CD14-positive monocyte (primary cell): ENCODE data around the gene KRT75. TPM values are rescaled to one million over a fixed set of nuclear protein-coding genes. Genes with fewer than 3 reads are reported as not detected.

Experiments
- DNase-seq, 3 donors: peaks; one replicate each; pipeline ENCODE4 v3.0.0-alpha.2; 2011 to 2022
- H2AFZ ChIP-seq: 2 replicates; pipeline ENCODE4 v1.6.0; 2012; ENCODE audit warnings: mild to moderate bottlenecking, low read depth, low read length, inconsistent platforms; ENCODE audit not compliant: insufficient read depth, poor library complexity, severe bottlenecking
- H3K27ac ChIP-seq, 2 donors: 1 replicate in 1 of 2; 2 replicates in 1 of 2; pipeline ENCODE4 v1.5.1; 2012 to 2013; ENCODE audit warnings: low read length in 2 of 2, control low read depth in 1 of 2, inconsistent platforms in 1 of 2, low read depth in 1 of 2, mild to moderate bottlenecking in 1 of 2
- H3K27me3 ChIP-seq, 2 donors: one replicate each; pipeline versions ENCODE4 v1.6.0 to v1.6.1; 2011 to 2013; ENCODE audit warnings: low read length in 2 of 2; ENCODE audit not compliant: control insufficient read depth in 2 of 2, insufficient read depth in 2 of 2
- H3K36me3 ChIP-seq, 2 donors: replicated peaks in 1 of 2; 1 replicate in 1 of 2; 2 replicates in 1 of 2; pipeline versions ENCODE4 v1.5.1 to v1.6.1; 2012 to 2013; ENCODE audit warnings: low read length in 2 of 2, control low read depth in 1 of 2, inconsistent platforms in 1 of 2, mild to moderate bottlenecking in 1 of 2; ENCODE audit not compliant: insufficient read depth in 2 of 2, control insufficient read depth in 1 of 2
- H3K4me1 ChIP-seq, 2 donors: 1 replicate in 1 of 2; 2 replicates in 1 of 2; pipeline versions ENCODE4 v1.5.1 to v1.6.1; 2012 to 2013; ENCODE audit warnings: low read length in 2 of 2, control low read depth in 1 of 2, inconsistent platforms in 1 of 2, mild to moderate bottlenecking in 1 of 2, moderate library complexity in 1 of 2; ENCODE audit not compliant: insufficient read depth in 2 of 2, control insufficient read depth in 1 of 2
- H3K4me2 ChIP-seq: replicated peaks from 2 replicates; pipeline ENCODE3; 2012; ENCODE audit warnings: low read length, moderate library complexity, mild to moderate bottlenecking; ENCODE audit not compliant: poor library complexity, severe bottlenecking; ENCODE audit errors: extremely low read depth
- H3K4me3 ChIP-seq, 3 experiments: fragments of 200-600 bp in 1 of 3; sonication (generic) in 1 of 3; replicated peaks in 1 of 3; 1 replicate in 2 of 3; 2 replicates in 1 of 3; pipeline ENCODE4 v1.5.1; 2011 to 2013; ENCODE audit warnings: low read length in 3 of 3, mild to moderate bottlenecking in 3 of 3, control low read depth in 2 of 3, low read depth in 2 of 3, inconsistent platforms in 1 of 3, moderate library complexity in 1 of 3
- H3K79me2 ChIP-seq: 2 replicates; pipeline ENCODE4 v1.6.0; 2012; ENCODE audit warnings: mild to moderate bottlenecking, control low read depth, inconsistent platforms, low read length, moderate library complexity; ENCODE audit not compliant: insufficient read depth
- H3K9ac ChIP-seq: 2 replicates; pipeline ENCODE4 v1.6.0; 2017; ENCODE audit warnings: low read length, mild to moderate bottlenecking; ENCODE audit not compliant: insufficient read depth, poor library complexity, severe bottlenecking
- H3K9me3 ChIP-seq, 2 donors: replicated peaks in 1 of 2; 1 replicate in 1 of 2; 2 replicates in 1 of 2; pipeline versions ENCODE4 v1.5.1 to v1.6.1; 2012 to 2013; ENCODE audit warnings: low read length in 2 of 2, control low read depth in 1 of 2; ENCODE audit not compliant: control insufficient read depth in 1 of 2, insufficient read depth in 1 of 2
- H4K20me1 ChIP-seq: 2 replicates; pipeline ENCODE4 v1.6.0; 2012; ENCODE audit warnings: mild to moderate bottlenecking, low read length, control low read depth, moderate library complexity; ENCODE audit not compliant: insufficient read depth
- H3K27ac Mint-ChIP-seq, 7 donors: one replicate each; pipeline ENCODE4 v1.8.0; 2020; ENCODE audit warnings: mild to moderate bottlenecking in 7 of 7, mixed read lengths in 7 of 7, moderate library complexity in 6 of 7, inconsistent platforms in 2 of 7
- H3K27me3 Mint-ChIP-seq, 3 donors: one replicate each; pipeline ENCODE4 v1.8.0; 2021 to 2022; ENCODE audit warnings: low read depth in 3 of 3, mild to moderate bottlenecking in 3 of 3, mixed read lengths in 3 of 3, moderate library complexity in 3 of 3, inconsistent platforms in 1 of 3
- H3K36me3 Mint-ChIP-seq, 2 donors: one replicate each; pipeline ENCODE4 v1.8.0; 2020; ENCODE audit warnings: mixed read lengths in 2 of 2, inconsistent platforms in 1 of 2, mild to moderate bottlenecking in 1 of 2
- H3K4me1 Mint-ChIP-seq: one replicate; pipeline ENCODE4 v1.8.0; 2020; ENCODE audit warnings: mild to moderate bottlenecking, mixed read lengths
- H3K4me3 Mint-ChIP-seq, 2 donors: one replicate each; pipeline ENCODE4 v1.8.0; 2020; ENCODE audit warnings: mild to moderate bottlenecking in 2 of 2, mixed read lengths in 2 of 2, moderate library complexity in 1 of 2
- H3K9me3 Mint-ChIP-seq, 7 donors: one replicate each; pipeline ENCODE4 v1.8.0; 2020 to 2022; ENCODE audit warnings: mixed read lengths in 7 of 7, mild to moderate bottlenecking in 6 of 7, moderate library complexity in 6 of 7, inconsistent platforms in 2 of 7
- WGBS: methylation state at CpG from one replicate; pipeline ENCODE4 v1.1.5; 2013; ENCODE audit warnings: missing lambda C conversion rate; ENCODE audit not compliant: insufficient coverage; 5-methylcytosine and 5-hydroxymethylcytosine counted together
- intact Hi-C, 2 donors: fragments of 100-400 bp; cut with micrococcal nuclease; formaldehyde crosslinking; loops; one replicate each; pipeline versions ENCODE4 v1.15.0 to v1.15.1; 2023
- polyA plus RNA-seq, 3 donors: library from polyadenylated mRNA; depleted of rRNA in 1 of 3; unstranded in 2 of 3; stranded (reverse) in 1 of 3; fragments of 300-500 nt in 2 of 3; fragments of >200 nt in 1 of 3; fragmentation: Illumina TruSeq in 2 of 3; gene quantifications; 1 replicate in 2 of 3; 2 replicates in 1 of 3; pipeline ENCODE4 v1.2.3, GENCODE V29; 2012 to 2021
- TF ChIP-seq, protein P1 (sequence below): fragments of 200-600 bp; IDR thresholded peaks from one replicate; pipeline ENCODE4 v1.8.0; 2022; ENCODE audit warnings: antibody characterized with exemption, mild to moderate bottlenecking

The KRT75 gene
- polyA plus RNA-seq, 3 donors, result not detected

DNA sequence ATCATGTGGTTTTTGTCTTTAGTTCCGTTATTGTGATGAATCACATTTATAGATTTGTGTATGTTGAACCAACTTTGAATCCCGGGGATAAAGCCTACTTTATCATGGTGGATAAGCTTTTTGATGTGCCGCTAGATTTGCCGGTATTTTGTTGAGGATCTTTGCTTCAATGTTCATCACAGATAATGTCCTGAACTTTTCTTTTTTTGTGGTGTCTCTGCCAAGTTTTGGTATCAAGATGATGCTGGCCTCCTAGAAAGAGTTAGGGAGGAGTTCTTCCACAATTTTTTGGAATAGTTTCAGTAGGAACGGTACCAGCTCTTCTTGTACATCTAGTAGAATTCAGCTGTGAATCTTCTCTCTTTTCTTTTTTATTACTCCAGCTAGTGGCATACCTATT is 24.7 kb upstream of the KRT75 start:
- Histone ChIP-seq H3K79me2 (no peaks in the 10 kb centered on the region), H3K27ac (no peak overlapping the region), H2AFZ (no peak overlapping the region), H3K36me3 (no peaks in the 10 kb centered on the region), H3K9ac (no peak overlapping the region), H4K20me1 (no peaks in the 10 kb centered on the region), H3K4me3 (no peak overlapping the region), H3K9me3 (no peaks in the 10 kb centered on the region), H3K4me1 (no peaks in the 10 kb centered on the region), H3K4me2 (no peak overlapping the region), H3K27me3 (peaks cover 3% of the 10 kb centered on the region in 2 donors)
- H3K27me3 Mint-ChIP-seq, result peaks cover 2 to 19% (median 13%) of the 10 kb centered on the region in 3 donors
- DNase-seq, result no peak
- no peak overlapping the region for H3K27ac Mint-ChIP-seq
- peaks cover 0 to 3% (median 0%) of the 10 kb centered on the region in 7 donors for H3K9me3 Mint-ChIP-seq
- no peak overlapping the region for H3K4me3 Mint-ChIP-seq
- intact Hi-C loops, result no loop called here
- no peaks in the 10 kb centered on the region for H3K36me3 Mint-ChIP-seq
- no peaks in the 10 kb centered on the region for H3K4me1 Mint-ChIP-seq
- 95% methylated on average over 3 of the region's 5 CpGs for WGBS
- TF ChIP-seq, protein P1, sequence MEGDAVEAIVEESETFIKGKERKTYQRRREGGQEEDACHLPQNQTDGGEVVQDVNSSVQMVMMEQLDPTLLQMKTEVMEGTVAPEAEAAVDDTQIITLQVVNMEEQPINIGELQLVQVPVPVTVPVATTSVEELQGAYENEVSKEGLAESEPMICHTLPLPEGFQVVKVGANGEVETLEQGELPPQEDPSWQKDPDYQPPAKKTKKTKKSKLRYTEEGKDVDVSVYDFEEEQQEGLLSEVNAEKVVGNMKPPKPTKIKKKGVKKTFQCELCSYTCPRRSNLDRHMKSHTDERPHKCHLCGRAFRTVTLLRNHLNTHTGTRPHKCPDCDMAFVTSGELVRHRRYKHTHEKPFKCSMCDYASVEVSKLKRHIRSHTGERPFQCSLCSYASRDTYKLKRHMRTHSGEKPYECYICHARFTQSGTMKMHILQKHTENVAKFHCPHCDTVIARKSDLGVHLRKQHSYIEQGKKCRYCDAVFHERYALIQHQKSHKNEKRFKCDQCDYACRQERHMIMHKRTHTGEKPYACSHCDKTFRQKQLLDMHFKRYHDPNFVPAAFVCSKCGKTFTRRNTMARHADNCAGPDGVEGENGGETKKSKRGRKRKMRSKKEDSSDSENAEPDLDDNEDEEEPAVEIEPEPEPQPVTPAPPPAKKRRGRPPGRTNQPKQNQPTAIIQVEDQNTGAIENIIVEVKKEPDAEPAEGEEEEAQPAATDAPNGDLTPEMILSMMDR, result no peak

DNA sequence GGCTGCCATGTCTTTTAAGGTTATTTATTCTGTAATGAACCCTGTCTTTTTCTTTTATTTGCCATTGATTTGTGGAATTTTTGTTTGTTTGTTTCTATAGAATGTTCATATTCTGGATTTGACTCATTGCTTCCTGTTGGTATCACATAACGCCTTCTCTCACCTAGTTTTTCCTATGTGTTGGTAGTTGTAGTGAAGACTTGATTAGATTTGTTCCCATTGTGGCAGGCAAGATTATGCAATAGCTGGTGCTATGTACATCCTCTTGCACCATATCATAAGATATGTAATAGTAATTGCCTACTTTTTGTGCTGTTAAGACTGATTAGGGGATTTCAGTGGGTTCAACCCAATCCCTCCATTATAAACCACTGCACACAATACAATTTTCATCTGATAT is 21.6 kb upstream of the KRT75 start:
- no CpG with 5 or more reads among the region's 1 CpG for WGBS
- no peak overlapping the region for H3K27ac ChIP-seq
- Mint-ChIP-seq H3K36me3 (no peaks in the 10 kb centered on the region), H3K4me3 (no peak overlapping the region), H3K27ac (no peak overlapping the region), H3K27me3 (peaks cover 1 to 18% (median 11%) of the 10 kb centered on the region in 3 donors), H3K9me3 (peaks cover 0 to 3% (median 0%) of the 10 kb centered on the region in 7 donors), H3K4me1 (no peaks in the 10 kb centered on the region)
- no peaks in the 10 kb centered on the region for H3K79me2 ChIP-seq
- H4K20me1 ChIP-seq, result no peaks in the 10 kb centered on the region
- no peaks in the 10 kb centered on the region for H3K36me3 ChIP-seq
- TF ChIP-seq, protein P1, result no peak
- H3K4me3 ChIP-seq, result no peak overlapping the region
- no peak overlapping the region for H3K9ac ChIP-seq
- no peak overlapping the region for H2AFZ ChIP-seq
- intact Hi-C loops, result no loop called here
- peaks cover 0 to 2% of the 10 kb centered on the region in 2 donors for H3K27me3 ChIP-seq
- H3K9me3 ChIP-seq, result no peaks in the 10 kb centered on the region
- H3K4me1 ChIP-seq, result no peaks in the 10 kb centered on the region
- H3K4me2 ChIP-seq, result no peak overlapping the region
- DNase-seq, result peak in 1 of 3 donors; percentile 2
